Fibroblast of peridontal ligament (primary cell): ENCODE measurements around the gene OR52J3.
"Not testable (repeated sequence)": the region's sequence is repeated elsewhere in the genome, so short reads cannot be mapped to it uniquely, and the experiment has no call there.

Experiments
- DNase-seq: peaks from one replicate; pipeline ENCODE4 v3.0.0-alpha.2; 2010; ENCODE audit errors: extremely low read depth

Gene OR52J3

GRCh38 chr11:5046226-5046625 lies at the start of gene OR52J3:
TSS of gene OR52J3 (plus strand) at chr11:5046526. CDS start at chr11:5046526, 0 bp downstream.
- no peak for DNase-seq

- DNase-seq = peak; percentile 75
These were observed 41.7 kb upstream of the OR52J3 start for GRCh38 chr11:5004424-5005274.

GRCh38 chr11:5007561-5007960 lies 38.8 kb upstream of the OR52J3 start:
- no peak for DNase-seq

GRCh38 chr11:5011254-5011653 lies 35.1 kb upstream of the OR52J3 start:
- no peak for DNase-seq

GRCh38 chr11:5013012-5013411 lies 33.3 kb upstream of the OR52J3 start:
- DNase-seq = no peak

GRCh38 chr11:5021996-5022395 lies 24.3 kb upstream of the OR52J3 start:
- DNase-seq = no peak

- no peak for DNase-seq
These were observed 9.7 kb upstream of the OR52J3 start for GRCh38 chr11:5036669-5037068.

- no peak for DNase-seq
These were observed 8.4 kb upstream of the OR52J3 start for GRCh38 chr11:5037926-5038325.

GRCh38 chr11:5038341-5038740 lies 8.0 kb upstream of the OR52J3 start:
- no peak for DNase-seq

GRCh38 chr11:5040876-5041275 lies 5.5 kb upstream of the OR52J3 start:
- DNase-seq = no peak

- DNase-seq = peak; percentile 3
These were observed 4.2 kb upstream of the OR52J3 start for GRCh38 chr11:5042091-5042490.

GRCh38 chr11:5043380-5043779 lies 2.9 kb upstream of the OR52J3 start:
- DNase-seq = peak; percentile 67

GRCh38 chr11:5046754-5047330 lies 516 bp downstream of the OR52J3 start:
- DNase-seq = no peak

GRCh38 chr11:5058679-5059078 lies 12.4 kb downstream of the OR52J3 start:
- DNase-seq = not testable (repeated sequence)

- no peak for DNase-seq
These were observed 13.1 kb downstream of the OR52J3 start, which contains the start of gene OR52E2 for GRCh38 chr11:5059391-5059790. TSS of gene OR52E2 (minus strand) at chr11:5059627. CDS start at chr11:5059627, 0 bp downstream.

GRCh38 chr11:5065027-5065426 lies 18.7 kb downstream of the OR52J3 start:
- DNase-seq = no peak

- DNase-seq = no peak
These were observed 22.9 kb downstream of the OR52J3 start, which contains the start of gene OR52E1 for GRCh38 chr11:5069272-5069671. TSS of gene OR52E1 (plus strand) at chr11:5069572.

- DNase-seq = peak; percentile 2
These were observed 25.5 kb downstream of the OR52J3 start for GRCh38 chr11:5071799-5072198.

- DNase-seq = no peak
These were observed 35.1 kb downstream of the OR52J3 start for GRCh38 chr11:5081405-5081804.

- no peak for DNase-seq
These were observed 37.3 kb downstream of the OR52J3 start for GRCh38 chr11:5083602-5084001.

GRCh38 chr11:5088556-5088955 lies 42.2 kb downstream of the OR52J3 start:
- DNase-seq = no peak

- no peak for DNase-seq
These were observed 44.3 kb downstream of the OR52J3 start for GRCh38 chr11:5090668-5091067.
